Type B pancreatic cell (in vitro differentiated cells): ENCODE results near the gene PTTG2. TPM values are rescaled to one million over a fixed set of nuclear protein-coding genes. Genes with fewer than 3 reads are reported as not detected.

Source experiments
- DNase-seq: peaks from one replicate; pipeline ENCODE4 v3.0.0; 2021; ENCODE audit warnings: mixed read lengths; ENCODE audit not compliant: unreplicated experiment; ENCODE audit errors: extremely low spot score
- H3K27ac Mint-ChIP-seq: 2 replicates; pipeline ENCODE4 v1.8.0; 2021; ENCODE audit warnings: mild to moderate bottlenecking, mixed read lengths
- H3K27me3 Mint-ChIP-seq: 2 replicates; pipeline ENCODE4 v1.8.0; 2021; ENCODE audit warnings: mixed read lengths
- H3K36me3 Mint-ChIP-seq: 2 replicates; pipeline ENCODE4 v1.8.0; 2021; ENCODE audit warnings: mixed read lengths
- H3K4me1 Mint-ChIP-seq: one replicate; pipeline ENCODE4 v1.8.0; 2021; ENCODE audit warnings: mixed read lengths; ENCODE audit not compliant: unreplicated experiment
- H3K4me3 Mint-ChIP-seq: 2 replicates; pipeline ENCODE4 v1.8.0; 2021; ENCODE audit warnings: mild to moderate bottlenecking, mixed read lengths
- H3K9me3 Mint-ChIP-seq: 2 replicates; pipeline ENCODE4 v1.8.0; 2021; ENCODE audit warnings: mixed read lengths
- CTCF ChIP-seq: fragments of 200-600 bp; sonication (generic); conservative IDR thresholded peaks from 2 replicates; pipeline ENCODE4 v1.5.0; 2021; ENCODE audit warnings: antibody characterized with exemption, mild to moderate bottlenecking
- total RNA-seq: library from RNA; stranded (reverse); gene quantifications from 2 replicates; pipeline ENCODE4 v1.2.1, GENCODE V29; 2021; ENCODE audit warnings: low replicate concordance

Gene PTTG2
- total RNA-seq, 1 donor from 2014 or later: not detected

GRCh38 chr4:37995299-37995821 lies 35.2 kb downstream of the PTTG2 start:
- no peak for TF ChIP-seq CTCF
- H3K4me3 Mint-ChIP-seq: peak overlapping the region; percentile 74
- H3K36me3 Mint-ChIP-seq: peaks cover 8% of the 10 kb centered on the region
- H3K9me3 Mint-ChIP-seq: peaks cover 4% of the 10 kb centered on the region
- H3K27ac Mint-ChIP-seq: peak overlapping the region; percentile 96
- peaks cover 38% of the 10 kb centered on the region for H3K4me1 Mint-ChIP-seq
- DNase-seq: no peak
- H3K27me3 Mint-ChIP-seq: no peaks in the 10 kb centered on the region

DNA sequence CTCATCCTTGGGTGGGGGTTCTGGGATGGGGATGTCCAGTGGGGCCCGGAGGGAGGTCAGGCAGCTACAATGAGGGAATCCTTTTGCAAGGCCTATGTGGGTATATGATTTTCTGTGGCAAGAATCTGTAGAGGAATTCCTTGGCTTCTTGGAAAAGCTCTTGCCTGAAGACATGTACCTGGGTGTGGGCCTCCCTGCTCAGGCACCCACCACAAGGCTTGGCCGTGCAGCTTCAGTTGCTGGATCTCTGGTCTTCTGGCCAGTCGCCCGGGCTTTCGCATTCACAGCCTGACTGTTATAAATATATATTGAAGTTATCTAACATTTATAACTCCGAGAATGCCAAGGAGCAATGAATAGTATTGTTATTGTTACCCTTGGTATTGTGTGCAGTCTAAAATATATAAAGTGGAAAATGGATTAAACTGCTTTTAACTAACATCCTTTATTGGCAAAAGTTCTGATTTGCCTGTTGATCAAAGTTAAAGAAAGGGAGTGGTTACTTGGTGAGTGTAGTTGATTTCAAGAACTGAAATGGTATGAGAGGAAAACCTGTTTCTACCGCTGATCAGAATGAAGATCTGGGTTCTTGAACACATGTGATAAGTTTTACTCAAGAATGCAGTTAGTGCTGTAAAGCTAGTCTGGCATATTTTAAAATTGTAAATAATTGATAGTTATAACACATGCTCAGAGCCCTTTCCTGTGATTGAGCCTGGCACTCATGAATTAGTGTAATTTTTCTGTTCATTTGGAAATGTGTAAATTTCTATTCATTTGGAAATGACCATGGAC lies 36.0 kb downstream of the PTTG2 start:
- H3K4me1 Mint-ChIP-seq: peaks cover 38% of the 10 kb centered on the region
- H3K9me3 Mint-ChIP-seq: peaks cover 4% of the 10 kb centered on the region
- no peaks in the 10 kb centered on the region for H3K27me3 Mint-ChIP-seq
- H3K36me3 Mint-ChIP-seq: peaks cover 8% of the 10 kb centered on the region
- H3K27ac Mint-ChIP-seq: peak overlapping the region; percentile 96
- TF ChIP-seq CTCF: no peak
- peak overlapping the region; percentile 74 for H3K4me3 Mint-ChIP-seq
- no peak for DNase-seq

DNA sequence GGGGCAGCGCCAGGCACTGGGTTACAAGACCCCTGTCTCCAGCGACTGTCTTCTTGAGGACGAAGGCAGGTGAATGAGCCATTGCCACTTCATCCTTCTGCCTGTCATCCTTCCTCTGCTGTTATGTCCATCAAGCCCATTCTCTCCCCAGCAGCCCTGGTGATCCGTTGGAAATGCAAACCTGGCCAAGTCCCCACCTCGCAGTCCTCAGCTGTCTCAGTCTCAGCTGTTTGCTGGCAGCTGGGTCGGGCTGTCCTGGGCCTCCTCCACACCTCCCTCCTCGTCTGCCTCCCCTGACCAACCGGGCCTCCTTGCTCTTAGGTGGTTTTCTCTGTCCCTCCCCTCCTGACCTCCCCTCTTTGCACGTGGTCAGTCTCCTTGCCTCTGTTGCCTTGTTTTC lies 38.0 kb downstream of the PTTG2 start:
- peaks cover 36% of the 10 kb centered on the region for H3K4me1 Mint-ChIP-seq
- no peak overlapping the region for H3K4me3 Mint-ChIP-seq
- no peaks in the 10 kb centered on the region for H3K27me3 Mint-ChIP-seq
- no peaks in the 10 kb centered on the region for H3K36me3 Mint-ChIP-seq
- H3K9me3 Mint-ChIP-seq: no peaks in the 10 kb centered on the region
- no peak for TF ChIP-seq CTCF
- DNase-seq: no peak
- peak overlapping the region; percentile 48 for H3K27ac Mint-ChIP-seq

DNA sequence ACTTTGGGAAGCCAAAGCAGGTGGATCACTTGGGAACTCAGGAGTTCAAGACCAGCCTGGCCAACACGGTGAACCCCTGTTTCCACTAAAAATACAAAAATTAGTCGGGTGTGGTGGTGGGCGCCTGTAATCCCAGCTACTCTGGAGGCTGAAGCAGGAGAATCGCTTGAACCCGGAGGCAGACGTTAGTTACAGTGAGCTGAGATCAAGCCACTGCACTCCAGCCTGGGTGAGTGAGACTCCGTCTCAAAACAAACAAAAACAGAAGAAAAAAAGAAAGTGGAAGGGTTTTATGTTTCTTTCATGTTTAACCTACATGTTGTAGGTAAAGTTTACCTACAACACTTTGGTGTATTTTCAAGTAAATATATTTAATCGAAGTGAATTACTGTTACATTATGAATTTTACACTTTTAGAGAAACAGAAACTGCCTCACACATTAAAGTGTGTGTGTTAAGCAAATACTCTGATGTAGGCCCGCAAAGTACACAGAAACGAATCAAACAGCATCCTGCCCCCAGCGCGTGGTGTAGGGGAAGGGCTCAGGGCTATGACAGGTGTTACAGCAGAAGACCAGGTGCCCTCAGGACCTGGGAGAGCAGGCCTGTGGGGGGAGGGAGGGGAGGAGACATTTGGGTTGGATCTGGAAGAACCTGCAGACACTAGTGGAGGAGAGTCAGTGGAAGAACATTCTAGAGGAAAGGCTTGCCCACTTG lies 39.0 kb downstream of the PTTG2 start:
- no peak for DNase-seq
- Mint-ChIP-seq H3K4me3 (no peak overlapping the region), H3K36me3 (no peaks in the 10 kb centered on the region), H3K9me3 (no peaks in the 10 kb centered on the region), H3K27ac (peak overlapping the region; percentile 40), H3K27me3 (no peaks in the 10 kb centered on the region), H3K4me1 (peaks cover 39% of the 10 kb centered on the region)
- TF ChIP-seq CTCF: no peak

DNA sequence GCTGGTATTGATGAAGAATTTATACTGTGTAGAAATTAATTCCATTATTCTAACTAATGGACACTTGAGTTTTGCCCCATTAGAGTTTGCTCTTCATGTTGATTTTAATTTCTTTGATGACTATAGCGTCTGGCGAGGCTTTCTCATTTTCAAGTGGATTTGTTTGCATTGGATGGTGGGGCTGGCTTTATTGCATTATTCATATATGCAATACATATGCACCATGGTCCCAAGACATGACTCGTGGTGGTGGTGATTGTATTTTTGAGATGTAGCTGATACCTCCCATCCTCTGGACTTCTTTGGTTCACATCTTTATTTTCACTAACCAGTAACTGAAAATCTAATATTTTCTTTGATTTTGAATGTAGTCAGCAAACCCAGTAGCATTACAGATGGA lies 39.8 kb downstream of the PTTG2 start:
- Mint-ChIP-seq H3K27me3 (no peaks in the 10 kb centered on the region), H3K4me1 (peaks cover 39% of the 10 kb centered on the region), H3K4me3 (no peak overlapping the region), H3K36me3 (no peaks in the 10 kb centered on the region), H3K27ac (no peak overlapping the region), H3K9me3 (no peaks in the 10 kb centered on the region)
- TF ChIP-seq CTCF: no peak
- DNase-seq: no peak
